NCI-H128 (cell line): ENCODE measurements around the gene ARPC2.
A peak's percentile ranks its signal among the peaks of the same experiment; 100 is the strongest.

Source experiments
- DNase-seq: peaks from one replicate; lab custom pipeline; 2025; ENCODE audit not compliant: unreplicated experiment; lab: John Stamatoyannopoulos, UW

The ARPC2 gene

GRCh38 chr2:218286570-218287459 lies 69.8 kb downstream of the ARPC2 start:
- DNase-seq = no peak

- DNase-seq = no peak
Observed at GRCh38 chr2:218289639-218290315, 72.8 kb downstream of the ARPC2 start.

GRCh38 chr2:218290316-218291261 lies 73.6 kb downstream of the ARPC2 start:
- no peak for DNase-seq

GRCh38 chr2:218291318-218292047 lies 74.5 kb downstream of the ARPC2 start:
- no peak for DNase-seq

- no peak for DNase-seq
Observed at GRCh38 chr2:218292048-218293014, 75.3 kb downstream of the ARPC2 start, which contains the start of gene TMBIM1. Gene TMBIM1 (minus strand): TSS chr2:218292503. CDS start chr2:218282141, 10,362 bp downstream.

- no peak for DNase-seq
Observed at GRCh38 chr2:218293715-218294429, 76.9 kb downstream of the ARPC2 start.

- DNase-seq = no peak
Observed at GRCh38 chr2:218294430-218295022, 77.5 kb downstream of the ARPC2 start.

GRCh38 chr2:218295029-218295428 lies 78.0 kb downstream of the ARPC2 start:
- no peak for DNase-seq

- no peak for DNase-seq
Observed at GRCh38 chr2:218296200-218296599, 79.2 kb downstream of the ARPC2 start.

GRCh38 chr2:218296847-218297246 lies 79.9 kb downstream of the ARPC2 start:
- DNase-seq = no peak

GRCh38 chr2:218298314-218298875 lies 81.4 kb downstream of the ARPC2 start:
- DNase-seq = no peak

GRCh38 chr2:218300141-218300540 lies 83.2 kb downstream of the ARPC2 start:
- DNase-seq = no peak

- DNase-seq = peak; percentile 60
Observed at GRCh38 chr2:218301176-218301819, 84.3 kb downstream of the ARPC2 start.
